Fibroblast of skin of right biceps (primary cell): ENCODE measurements around the gene TNS1.
A peak's percentile ranks its signal among the peaks of the same experiment; 100 is the strongest.

Experiments used
- DNase-seq: peaks from one replicate; pipeline ENCODE4 v3.0.0-alpha.2; 2013

The TNS1 gene

DNA sequence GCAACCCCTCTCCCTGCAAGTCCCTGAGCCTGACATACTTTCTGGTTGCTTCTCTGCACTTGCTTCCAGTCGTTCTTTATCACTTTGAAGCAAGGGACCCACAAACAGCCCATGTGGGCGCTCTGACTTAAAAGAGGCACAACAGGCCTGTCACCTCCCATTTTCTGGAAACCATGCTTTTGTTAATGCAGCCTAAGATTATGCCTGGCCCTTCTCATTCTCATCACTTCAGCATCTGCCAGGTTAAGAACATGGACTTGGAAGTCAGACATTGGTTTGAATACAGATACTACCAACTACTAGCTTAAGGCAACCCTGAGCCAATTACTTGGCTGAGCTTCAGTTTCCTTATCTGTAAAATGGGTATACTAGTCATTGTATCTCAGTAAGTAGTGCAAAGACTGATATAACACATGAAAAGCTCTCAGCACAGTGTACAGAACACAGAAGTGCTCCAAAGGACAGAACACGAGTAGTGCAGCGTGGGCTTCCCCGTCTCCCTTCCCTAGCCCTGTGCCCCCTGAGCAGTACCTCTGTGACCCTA lies 141.4 kb downstream of the TNS1 start:
- no peak for DNase-seq

DNA sequence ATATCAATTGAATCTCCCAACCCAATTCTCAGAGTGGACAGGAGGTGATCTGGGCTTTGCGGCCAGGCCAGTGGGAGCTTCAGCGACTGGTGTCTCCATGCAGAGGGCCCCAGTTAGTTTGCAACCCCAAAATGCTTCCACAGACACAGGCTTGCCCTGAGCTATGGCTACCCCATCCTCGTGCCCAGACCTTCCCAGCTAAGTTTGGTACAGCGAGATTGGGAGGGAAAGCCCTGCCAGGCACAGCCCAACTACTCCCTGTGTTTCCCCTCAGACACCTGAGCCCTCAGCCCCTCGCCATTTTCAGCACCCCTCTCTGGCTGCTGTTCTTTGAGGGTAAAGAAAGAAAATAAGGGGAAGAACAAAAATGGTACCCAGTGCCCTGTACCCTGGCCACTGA lies 142.9 kb downstream of the TNS1 start:
- no peak for DNase-seq

DNA sequence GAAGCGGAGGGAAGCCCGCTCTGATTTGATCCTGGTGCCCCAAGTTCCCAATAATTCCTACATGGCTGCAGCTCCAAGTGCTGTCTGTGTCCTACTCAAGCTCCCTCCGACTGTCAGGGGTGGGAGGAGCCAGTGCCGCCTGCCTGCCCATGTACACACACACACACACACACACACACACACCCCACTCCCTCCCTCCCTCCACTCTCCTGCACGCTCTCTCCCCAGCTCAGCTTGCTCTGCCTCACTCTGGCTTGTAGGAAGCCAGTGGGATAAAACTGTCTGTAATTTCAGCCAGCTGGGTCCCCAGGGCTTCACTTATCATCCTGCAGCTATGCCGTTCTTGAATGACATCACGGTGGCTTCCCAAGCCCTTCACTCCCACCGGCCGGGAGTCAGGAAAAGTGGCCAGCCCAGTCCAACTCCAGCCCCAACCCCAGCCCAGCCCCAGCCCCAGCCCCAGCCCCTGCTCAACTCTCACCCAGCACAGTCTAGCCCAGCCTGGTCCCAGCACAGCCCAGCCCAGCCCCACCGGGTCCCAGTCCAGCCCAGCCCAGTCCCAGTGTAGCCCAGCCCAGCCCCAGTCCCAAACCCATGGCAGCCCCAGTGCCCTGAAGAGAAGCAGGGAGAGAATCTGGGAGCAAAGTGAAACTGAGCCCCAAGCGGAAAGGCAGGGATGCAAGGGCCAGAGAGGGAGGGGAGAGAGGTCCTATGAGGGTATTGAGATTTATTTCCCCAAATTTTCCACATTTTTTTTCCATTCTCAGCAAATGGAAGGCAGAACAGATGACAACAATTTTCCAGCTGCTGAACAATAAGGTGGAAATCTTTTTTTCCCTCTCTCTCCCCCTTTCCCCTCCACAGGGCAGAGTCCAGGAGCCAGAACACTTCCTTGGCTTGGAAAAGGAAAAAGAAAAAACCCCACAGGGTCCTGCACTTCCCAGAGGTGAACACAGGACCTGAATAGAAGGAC lies 144.0 kb downstream of the TNS1 start:
- DNase-seq, result peak; percentile 99

DNA sequence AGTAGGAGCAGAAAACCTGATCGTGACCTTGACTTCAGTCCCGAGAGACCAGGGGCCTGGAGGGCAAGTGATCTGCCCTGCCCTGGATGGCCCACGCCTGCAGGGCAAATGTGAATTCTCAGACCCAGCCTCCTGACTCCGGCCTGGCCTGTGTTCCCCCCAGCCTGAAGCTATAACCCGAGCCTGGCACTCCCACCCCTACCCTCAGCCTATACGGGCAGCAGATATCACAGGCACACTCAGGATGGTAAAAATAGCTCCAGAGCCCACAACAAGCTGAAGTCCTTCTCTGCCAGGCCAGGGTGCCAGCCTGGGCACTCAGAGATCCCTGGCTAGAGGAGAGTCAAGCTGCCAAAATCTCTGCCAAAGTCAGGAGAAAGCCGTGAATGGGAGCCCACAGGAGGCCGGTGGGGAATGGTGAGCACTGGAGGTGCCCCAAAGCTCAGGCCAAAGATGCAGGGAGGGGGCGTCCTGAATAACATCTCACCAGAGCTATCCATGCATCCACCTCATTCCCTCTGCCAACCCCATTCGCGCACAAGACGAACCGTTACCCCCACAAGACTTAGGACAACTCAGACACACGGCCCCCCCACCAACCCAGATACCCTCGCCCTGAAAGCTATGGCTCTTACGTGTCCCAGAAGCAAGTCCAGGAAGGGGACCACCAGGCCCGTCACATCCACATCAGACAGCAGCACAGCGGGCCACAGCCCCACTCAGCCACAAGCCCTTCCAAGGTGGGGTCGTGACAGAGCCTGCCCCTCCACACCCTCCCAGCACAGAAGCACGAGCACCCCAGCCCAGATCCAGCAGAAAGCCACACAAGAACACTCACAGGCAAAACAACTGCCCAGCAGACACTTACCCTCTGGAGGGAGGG lies 144.9 kb downstream of the TNS1 start:
- DNase-seq, result no peak

DNA sequence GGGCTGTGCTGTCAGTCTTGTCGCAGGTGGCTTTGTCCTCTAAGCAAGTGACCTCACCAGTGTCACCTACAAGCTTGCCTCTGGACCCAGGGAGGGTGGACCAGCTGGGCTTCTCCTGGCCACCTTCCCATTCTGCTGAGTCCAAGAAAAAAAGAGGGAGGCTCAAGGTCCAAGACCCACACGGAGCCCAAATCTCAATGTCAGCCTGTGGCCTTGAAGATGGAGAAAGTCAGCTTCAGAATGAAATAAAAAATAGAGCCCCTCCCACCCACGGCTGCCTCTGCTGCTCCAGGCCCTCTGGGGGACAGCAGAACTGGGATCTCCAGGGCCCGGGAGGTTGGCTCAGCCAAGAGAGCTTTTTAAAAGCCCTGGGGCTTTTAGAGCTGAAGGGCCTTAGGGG lies 145.9 kb downstream of the TNS1 start:
- no peak for DNase-seq

DNA sequence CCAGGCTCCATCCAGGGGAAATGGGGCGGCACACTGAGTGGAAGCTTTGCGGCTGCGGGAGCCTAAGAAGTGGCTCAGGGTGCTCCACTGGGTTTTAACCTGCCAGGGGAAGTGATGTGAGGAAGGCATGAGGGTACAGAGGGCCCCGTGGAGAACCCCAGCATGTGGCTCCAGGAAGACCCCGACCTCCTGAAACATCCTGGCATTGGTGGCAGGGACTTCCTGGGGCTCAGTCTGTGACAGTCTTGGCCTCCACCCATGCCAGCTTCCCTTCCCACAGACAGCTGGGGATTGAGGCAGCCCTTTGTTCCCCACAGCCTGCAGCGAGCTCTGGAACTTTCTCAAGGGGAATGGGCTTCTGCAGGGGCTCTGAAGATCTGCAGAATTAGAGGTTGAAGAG lies 146.6 kb downstream of the TNS1 start:
- DNase-seq, result no peak

DNA sequence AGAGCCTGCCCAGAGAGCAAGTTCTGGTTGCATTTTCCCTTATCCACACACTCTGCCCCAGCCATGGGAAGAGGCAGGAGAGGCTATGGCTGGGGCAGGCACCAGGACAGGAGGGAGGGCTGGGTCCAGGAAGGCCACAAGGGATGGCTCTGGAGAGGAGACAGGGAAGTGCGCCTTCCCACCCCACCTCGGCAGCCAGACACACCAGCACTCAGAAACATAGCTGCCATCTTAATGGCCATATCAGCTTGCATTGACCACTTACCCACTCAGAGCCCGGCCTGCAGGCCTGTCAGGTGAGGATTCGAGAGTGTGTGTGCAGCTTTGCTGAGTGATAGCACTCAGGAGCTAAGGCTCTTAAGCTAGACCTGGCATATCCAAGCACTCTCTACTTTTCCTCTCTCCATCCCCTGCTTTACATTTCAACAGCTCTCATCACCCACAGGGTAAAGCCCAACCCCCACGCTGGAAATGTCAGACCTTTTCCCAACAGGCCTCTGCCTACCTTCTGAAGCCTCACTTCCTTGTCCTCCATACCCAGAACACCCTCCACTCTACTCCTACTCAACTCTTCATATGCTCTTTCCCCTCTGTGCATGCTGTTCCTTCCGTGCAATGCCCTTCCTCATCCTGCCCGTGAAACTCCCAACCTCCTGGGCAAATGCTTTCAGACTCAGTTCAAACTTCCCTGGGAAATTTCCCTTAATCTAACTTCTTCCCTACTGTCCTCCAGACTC lies 147.9 kb downstream of the TNS1 start:
- no peak for DNase-seq

DNA sequence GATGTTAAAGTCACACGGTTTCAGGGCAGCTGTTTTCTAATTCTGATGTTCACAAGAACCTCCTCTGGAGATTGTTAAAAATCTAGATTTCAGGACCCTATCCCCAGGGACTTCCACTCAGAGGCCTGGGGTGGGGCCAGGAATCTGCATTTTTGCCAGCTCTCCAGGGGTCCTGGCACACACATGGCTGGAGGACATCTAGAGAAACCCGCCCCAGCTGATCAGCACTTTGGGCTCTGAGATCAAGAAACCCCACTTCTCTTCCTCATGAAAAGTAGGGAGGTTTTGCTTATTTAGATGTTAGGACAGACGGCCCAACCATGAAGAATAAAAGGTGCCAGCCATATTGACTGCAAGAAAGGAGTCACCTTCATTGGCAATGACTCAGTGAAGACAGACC lies 148.8 kb downstream of the TNS1 start:
- no peak for DNase-seq

DNA sequence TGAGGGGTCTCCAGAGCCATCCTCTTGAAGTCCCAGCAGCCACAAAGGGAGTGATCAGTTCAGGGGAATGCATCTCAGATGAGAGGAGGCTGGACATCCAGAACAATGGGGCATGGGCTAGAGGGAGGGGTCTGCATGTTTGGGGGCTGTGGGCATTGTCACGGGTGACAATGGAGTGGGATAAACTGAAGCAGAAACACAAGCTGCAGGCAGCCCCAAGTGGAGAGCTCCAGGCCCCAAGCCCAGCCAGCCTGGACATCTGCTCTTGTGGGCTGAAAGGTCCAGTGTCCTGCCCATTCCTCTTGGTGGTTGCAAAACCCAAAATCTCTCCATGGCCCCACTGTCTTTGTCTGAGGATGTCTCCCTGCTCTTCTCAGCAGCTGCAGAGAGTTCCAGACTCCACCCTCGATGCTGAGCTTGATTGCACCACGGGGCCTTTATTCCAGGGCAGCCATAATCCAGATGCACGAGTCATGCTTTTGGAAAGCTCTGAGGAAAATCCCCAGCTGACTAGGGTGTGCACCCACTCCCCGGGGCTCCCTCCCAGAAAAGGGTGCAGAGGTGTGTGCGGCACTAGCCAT lies 149.4 kb downstream of the TNS1 start:
- DNase-seq, result peak; percentile 48

DNA sequence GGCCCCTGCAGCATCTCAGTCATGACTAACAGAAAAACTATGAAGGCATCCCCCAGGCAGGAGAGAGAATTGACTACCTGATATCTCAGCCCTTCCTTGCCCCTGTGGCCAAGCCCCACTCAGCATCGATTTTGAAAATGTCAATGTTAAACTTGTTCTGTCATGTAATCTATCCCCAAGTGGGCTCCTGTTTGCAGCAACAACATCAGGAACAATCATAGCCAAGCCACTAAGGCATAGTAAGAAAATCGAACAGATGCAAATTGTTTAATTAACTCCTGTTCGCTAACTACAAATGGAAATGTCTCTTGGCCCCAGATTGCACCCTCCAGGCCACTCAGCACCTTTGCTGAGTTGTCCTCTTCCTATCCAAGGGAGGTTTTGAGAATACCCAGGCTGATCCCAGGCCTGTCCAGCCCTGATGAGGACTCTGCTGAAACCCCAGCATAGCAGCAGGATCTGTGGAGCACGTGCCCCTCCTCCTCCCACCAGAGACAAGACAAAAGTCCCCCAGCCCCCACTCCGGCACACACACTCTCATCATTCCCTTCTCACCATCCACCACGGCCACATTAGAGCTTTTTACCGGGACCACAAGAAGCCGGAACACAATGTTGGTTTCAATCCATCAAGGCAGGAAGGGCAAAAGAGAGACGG lies 150.1 kb downstream of the TNS1 start:
- peak; percentile 42 for DNase-seq

DNA sequence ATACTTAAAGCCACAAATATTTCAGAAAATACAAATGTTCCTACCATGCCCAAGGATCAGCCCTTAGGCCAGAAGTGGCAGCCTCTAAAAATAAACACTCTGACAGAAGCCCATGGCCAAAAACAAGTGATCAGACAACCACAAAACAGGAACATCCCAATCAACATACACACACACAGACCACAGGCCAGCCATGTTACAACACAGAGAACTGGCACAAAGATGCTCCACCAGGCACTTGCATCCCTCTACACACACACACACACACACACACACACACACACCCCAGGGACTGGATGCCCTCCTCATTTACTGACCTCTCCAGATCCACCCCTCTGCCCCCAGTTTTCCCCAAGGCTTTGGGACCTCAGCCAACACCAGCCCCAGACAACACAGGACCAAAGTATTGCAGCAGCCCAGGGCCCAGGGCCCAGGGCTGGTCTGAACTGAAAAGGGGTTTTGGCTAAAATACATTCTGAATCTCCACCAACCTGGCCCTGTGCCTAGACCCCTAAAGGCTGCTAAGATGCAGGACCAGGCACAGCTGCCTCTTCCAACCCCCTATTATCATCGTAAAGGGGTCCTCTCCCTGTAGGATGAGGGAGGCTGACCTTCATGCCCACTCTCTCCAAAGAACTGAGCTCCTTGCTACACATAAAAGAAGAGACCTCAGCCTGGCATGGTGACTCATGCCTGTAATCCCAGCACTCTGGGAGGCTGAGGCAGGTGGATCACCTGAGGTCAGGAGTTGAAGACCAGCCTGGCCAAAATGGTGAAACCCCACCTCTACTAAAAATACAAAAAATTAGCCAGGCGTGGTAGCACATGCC lies 151.4 kb downstream of the TNS1 start:
- peak; percentile 56 for DNase-seq

DNA sequence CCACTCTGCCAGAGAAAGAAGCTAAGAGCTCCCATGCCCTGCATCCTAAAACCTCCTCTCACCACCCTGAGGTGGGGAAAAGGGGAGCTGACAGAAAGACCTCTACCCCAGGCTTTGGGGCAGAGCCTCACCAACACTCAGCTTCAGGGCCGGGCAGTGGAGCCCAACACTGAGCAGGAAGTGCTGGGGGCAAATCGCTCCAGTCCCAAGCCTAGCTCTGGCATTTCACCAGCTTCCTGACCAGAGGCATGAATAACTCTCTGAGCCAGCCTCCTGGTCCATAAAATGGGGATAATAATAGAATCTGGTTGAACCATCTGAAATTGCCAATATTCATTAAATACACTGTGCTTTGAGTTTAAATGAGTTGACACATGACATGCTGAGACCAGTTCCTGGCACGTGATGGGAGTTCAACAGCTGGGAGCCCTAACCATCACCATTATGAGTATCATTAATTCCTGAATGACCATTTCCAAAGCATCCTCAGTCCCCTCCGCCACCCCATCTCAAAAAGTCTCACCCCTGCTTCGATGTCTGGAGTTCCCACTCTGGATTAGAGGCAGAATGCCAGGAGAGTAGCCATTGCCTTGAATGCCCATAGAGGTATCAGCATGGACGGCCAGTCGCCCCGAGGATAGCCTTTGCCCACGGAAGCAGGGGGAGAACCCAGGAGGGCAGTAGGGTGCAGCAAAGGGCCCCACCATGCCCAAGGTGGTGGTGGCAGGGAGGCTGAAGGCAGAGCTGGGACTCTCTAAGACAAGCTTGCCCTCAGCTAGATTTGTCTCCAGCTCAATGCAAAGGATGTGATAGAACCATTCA lies 153.4 kb downstream of the TNS1 start:
- no peak for DNase-seq

DNA sequence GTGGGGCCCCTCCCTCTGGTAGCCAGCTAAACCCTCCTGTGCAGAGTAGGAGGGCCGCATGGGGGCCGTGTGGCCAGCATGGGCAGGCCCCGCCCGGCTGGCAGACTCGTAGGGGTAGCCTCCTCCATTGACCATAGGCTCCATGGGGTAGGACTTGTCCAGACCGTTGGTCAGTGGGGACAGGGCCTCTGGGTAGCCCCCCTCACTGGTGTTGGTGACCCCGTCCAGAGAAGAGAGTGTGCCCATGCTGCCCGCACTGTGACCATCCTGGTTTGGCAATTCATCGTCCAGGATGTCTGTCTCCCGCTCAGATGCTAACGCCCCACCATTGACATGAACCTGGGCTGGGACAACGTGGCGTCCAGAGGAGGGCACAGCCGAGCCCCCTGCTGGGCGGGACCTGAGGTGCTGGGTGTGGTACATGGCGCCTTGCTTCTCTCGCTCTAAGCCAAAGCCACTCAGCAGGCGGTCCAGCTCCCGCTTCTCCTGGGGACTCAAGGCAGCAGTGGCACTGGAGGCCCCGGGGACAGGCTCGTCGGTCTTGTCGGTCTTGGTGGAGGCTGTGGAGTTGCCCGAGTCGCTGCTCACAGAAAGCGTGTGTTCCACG lies 154.3 kb downstream of the TNS1 start:
- no peak for DNase-seq

DNA sequence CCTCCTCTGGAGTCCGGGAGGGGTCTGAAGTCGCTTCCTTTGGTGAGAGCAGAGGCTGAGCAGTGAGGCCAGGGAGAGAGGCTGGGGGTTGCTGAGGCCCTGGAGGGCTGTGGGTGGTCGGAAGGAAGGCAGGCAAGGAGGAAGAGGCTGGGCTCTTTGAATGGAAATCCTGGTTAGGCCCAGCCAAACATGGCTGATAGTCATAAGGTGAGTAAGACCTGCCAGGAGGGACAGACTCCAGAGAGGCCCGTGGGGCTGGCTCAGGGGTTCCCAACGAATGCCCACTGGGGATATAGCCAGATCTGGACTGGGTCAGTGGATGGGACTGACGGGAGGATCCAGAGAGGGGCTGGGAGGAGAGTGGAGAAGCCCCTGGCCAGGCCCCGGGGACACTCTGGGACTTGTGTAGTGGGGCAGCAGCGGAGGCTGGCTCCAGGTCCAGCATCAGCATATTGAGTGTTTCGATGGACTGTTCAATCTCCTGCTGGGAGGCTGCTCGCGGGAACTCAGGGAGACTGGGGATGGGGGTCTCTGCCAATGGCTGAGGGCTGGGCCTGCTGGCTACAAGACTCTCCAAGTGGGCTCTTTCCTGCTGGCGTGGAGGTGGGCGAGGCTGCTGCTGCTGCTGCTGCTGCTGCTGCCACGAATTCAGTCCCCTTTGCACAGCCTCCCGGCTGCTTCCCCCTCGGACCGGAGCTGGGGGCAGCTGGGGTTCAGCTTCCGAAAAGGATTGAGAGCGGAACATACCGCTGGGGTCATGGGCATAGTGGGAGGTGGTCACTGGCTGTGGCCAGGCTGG lies 155.0 kb downstream of the TNS1 start:
- DNase-seq, result no peak

DNA sequence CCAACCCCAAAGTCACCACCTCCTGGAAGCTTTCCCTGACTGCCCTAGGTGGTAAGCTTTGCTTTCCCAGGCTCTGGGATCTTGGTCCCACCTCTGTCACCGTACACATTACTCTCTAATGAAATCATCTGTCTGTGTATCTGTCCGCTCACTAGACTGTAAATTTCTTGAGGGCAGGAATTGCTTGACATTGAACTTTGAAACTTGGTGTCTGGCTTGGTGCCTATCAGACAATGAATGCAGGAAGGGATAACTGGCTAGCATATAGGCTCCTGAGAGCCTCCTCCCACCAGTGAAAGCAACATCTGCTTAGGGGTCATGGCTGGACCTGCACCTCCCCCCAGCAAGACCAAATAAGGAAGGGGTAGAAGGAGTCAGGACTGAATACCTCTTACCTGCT lies 155.7 kb downstream of the TNS1 start:
- DNase-seq, result no peak

DNA sequence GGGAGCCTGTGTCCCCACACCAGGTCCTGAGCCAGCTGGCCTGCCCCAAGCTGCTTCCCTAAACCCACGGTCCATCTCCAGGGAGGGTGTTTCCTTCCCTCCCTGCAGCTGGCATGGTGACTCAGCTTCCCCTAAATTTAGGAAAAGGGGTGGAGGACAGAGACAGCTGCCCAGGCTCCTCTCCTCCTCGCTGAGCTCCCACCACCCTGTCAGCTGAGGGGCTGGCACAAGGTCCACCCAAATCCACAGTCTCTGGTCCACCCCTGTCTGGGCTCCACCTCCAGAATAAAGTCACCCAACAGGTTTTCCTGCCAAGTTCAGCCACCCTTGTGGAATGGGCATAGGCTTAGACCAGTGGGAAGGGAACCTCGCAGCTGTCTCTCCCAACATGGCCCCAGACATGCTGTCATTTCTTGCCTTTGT lies 156.5 kb downstream of the TNS1 start:
- DNase-seq, result no peak

DNA sequence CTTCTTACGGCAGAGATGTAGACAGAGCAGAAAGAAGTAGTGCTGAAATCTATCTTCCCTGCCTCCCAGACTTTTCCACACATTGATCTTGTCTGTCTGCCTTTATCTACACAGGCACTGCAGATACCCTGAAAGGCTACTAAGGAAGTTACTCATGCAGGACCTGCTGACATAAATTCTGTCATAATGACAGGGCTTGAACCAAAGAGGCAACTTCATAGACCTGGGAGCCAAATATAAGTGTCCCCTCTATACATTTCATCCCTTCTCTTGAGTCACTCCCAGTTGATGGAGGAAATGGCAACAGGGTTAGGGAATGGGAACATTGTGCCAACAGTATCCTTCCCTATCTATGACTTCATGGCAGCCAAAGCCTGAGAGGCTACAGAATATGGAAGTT lies 157.5 kb downstream of the TNS1 start:
- no peak for DNase-seq

DNA sequence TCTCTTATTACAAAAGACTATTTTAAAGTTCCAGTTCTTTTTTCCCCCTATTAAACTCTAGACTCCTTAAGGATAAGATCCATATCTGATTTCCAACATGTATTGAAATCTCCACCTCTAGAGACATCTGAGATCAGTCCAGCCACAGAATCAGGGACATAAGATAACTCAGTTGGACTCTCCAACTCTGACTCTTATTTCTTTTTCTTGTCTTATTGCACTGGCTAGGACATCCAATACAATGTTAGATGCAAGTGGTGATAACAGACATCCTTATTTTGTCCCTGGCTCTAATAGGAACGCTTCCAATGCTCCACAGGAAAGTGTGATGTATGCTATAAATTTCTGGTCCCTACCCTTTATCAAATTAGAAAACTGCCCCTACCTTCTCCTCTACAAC lies 158.1 kb downstream of the TNS1 start:
- DNase-seq, result no peak

DNA sequence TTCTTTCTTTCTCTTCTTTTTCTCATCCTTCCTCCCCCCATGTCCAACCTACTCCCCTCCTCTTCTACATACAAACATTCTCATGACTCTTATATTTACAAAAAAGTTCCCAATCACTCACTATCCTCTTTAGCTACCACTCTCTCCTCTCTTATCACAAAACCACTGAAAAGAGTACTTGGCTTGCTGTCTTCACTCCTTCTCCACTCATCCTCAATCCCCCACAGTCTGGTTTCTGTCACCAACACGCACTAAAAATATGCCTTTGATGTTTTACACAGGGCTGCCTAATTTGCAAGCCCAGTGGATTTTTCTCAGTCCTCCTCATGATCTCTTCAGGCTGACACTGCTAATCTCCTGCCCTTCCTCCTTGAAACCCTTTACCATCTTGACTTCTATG lies 159.5 kb downstream of the TNS1 start:
- no peak for DNase-seq
